H1 (cell line): Measurements from ENCODE around the gene ASS1. TPM values are rescaled to one million over a fixed set of nuclear protein-coding genes. Genes with fewer than 3 reads are reported as not detected.

Experiments
- CTCF ChIA-PET: fragments of 300-600 bp; sonication (Branson Sonifier 250); formaldehyde crosslinking; loops from one replicate; lab custom pipeline; 2021; ENCODE audit not compliant: partially characterized antibody; lab: Charles Lee
- POLR2A ChIA-PET: fragments of 300-600 bp; sonication (Branson Sonifier 250); formaldehyde crosslinking; loops from one replicate; lab custom pipeline; 2021; ENCODE audit warnings: inconsistent platforms; ENCODE audit not compliant: partially characterized antibody; lab: Charles Lee
- DNase-seq, 2 experiments: peaks; one replicate each; pipeline versions ENCODE4 v3.0.0 to v3.0.0-alpha.2; 2010 to 2022; ENCODE audit warnings: low spot score in 2 of 2, low read depth in 1 of 2, mixed read lengths in 1 of 2
- FAIRE-seq: peaks from 2 replicates; lab custom pipeline; 2011; peaks lifted over from hg19 to GRCh38; lab: Jason Lieb, UNC
- H2AFZ ChIP-seq: 2 replicates; pipeline ENCODE4 v1.8.1; 2012; ENCODE audit warnings: low read length, inconsistent platforms
- H2AK5ac ChIP-seq: 2 replicates; pipeline ENCODE4 v1.6.1; 2013; ENCODE audit warnings: low read depth, low read length
- H2BK120ac ChIP-seq: replicated peaks from 2 replicates; pipeline ENCODE3; 2013; ENCODE audit warnings: low read depth, low read length, inconsistent platforms
- H2BK12ac ChIP-seq: 2 replicates; pipeline ENCODE4 v1.6.1; 2013; ENCODE audit warnings: low read depth, low read length
- H2BK15ac ChIP-seq: 2 replicates; pipeline ENCODE4 v1.6.1; 2013; ENCODE audit warnings: low read length
- H2BK20ac ChIP-seq: 2 replicates; pipeline ENCODE4 v1.6.1; 2013; ENCODE audit warnings: low read length
- H2BK5ac ChIP-seq: 2 replicates; pipeline ENCODE4 v1.6.1; 2013; ENCODE audit warnings: low read depth, low read length
- H3K14ac ChIP-seq: 2 replicates; pipeline ENCODE4 v1.6.1; 2013; ENCODE audit warnings: inconsistent platforms; ENCODE audit not compliant: insufficient read length
- H3K18ac ChIP-seq: 2 replicates; pipeline ENCODE4 v1.6.1; 2013; ENCODE audit warnings: low read length; ENCODE audit errors: extremely low read depth
- H3K23ac ChIP-seq: 2 replicates; pipeline ENCODE4 v1.6.1; 2013; ENCODE audit warnings: inconsistent platforms; ENCODE audit not compliant: insufficient read length
- H3K23me2 ChIP-seq: 2 replicates; pipeline ENCODE4 v1.6.1; 2013; ENCODE audit warnings: low read depth, low read length
- H3K27ac ChIP-seq: 2 replicates; pipeline ENCODE4 v1.6.1; 2011; ENCODE audit warnings: low read depth, low read length, inconsistent platforms
- H3K27me3 ChIP-seq, 4 experiments: replicated peaks in 1 of 4; 1 replicate in 1 of 4; 2 replicates in 3 of 4; pipeline versions ENCODE4 v1.6.1 to v1.8.1; 2011 to 2013; ENCODE audit warnings: low read length in 3 of 4, mild to moderate bottlenecking in 3 of 4, inconsistent platforms in 2 of 4, mixed read lengths in 2 of 4, moderate library complexity in 1 of 4; ENCODE audit not compliant: control insufficient read depth in 3 of 4, insufficient read depth in 3 of 4; ENCODE audit errors: extremely low read depth in 1 of 4
- H3K36me3 ChIP-seq, 4 experiments: 2 replicates each; pipeline versions ENCODE4 v1.6.1 to v1.8.1; 2011 to 2013; ENCODE audit warnings: mild to moderate bottlenecking in 4 of 4, low read length in 3 of 4, moderate library complexity in 2 of 4, control low read depth in 1 of 4, inconsistent platforms in 1 of 4; ENCODE audit not compliant: insufficient read depth in 4 of 4, control insufficient read depth in 2 of 4
- H3K4ac ChIP-seq: replicated peaks from 2 replicates; pipeline ENCODE3; 2013; ENCODE audit warnings: low read length, low read depth, mixed read lengths, inconsistent platforms; ENCODE audit not compliant: insufficient read length
- H3K4me1 ChIP-seq, 4 experiments: replicated peaks in 1 of 4; 1 replicate in 1 of 4; 2 replicates in 3 of 4; pipeline versions ENCODE4 v1.6.1 to v1.8.1; 2011 to 2013; ENCODE audit warnings: low read length in 3 of 4, inconsistent platforms in 2 of 4, mixed read lengths in 1 of 4; ENCODE audit not compliant: insufficient read depth in 4 of 4, control insufficient read depth in 3 of 4
- H3K4me2 ChIP-seq, 2 experiments: 2 replicates each; pipeline versions ENCODE4 v1.6.1 to v1.8.1; 2011 to 2013; ENCODE audit warnings: low read depth in 2 of 2, low read length in 2 of 2, control low read depth in 1 of 2, inconsistent platforms in 1 of 2, mild to moderate bottlenecking in 1 of 2; ENCODE audit not compliant: insufficient read depth in 1 of 2
- H3K4me3 ChIP-seq, 4 experiments: fragments of 200-600, 300-600 bp in 1 of 4; sonication (generic), shearing (Covaris generic), sonication (Bioruptor Twin) in 1 of 4; 2 replicates each; pipeline versions ENCODE4 v1.5.1 to v1.8.1; 2011 to 2016; ENCODE audit warnings: low read length in 4 of 4, low read depth in 3 of 4, control low read depth in 2 of 4, inconsistent platforms in 2 of 4, mild to moderate bottlenecking in 2 of 4, mixed read lengths in 1 of 4, moderate library complexity in 1 of 4; ENCODE audit not compliant: insufficient read depth in 2 of 4; ENCODE audit errors: extremely low read depth in 1 of 4
- H3K56ac ChIP-seq: replicated peaks from 2 replicates; pipeline ENCODE3; 2013; ENCODE audit warnings: low read depth, mild to moderate bottlenecking, mixed read lengths, low read length, inconsistent platforms; ENCODE audit not compliant: insufficient read length
- H3K79me1 ChIP-seq: 2 replicates; pipeline ENCODE4 v1.6.1; 2013; ENCODE audit warnings: low read depth, low read length, control low read depth
- H3K79me2 ChIP-seq, 2 experiments: 2 replicates each; pipeline versions ENCODE4 v1.6.1 to v1.8.1; 2012 to 2013; ENCODE audit warnings: low read length in 2 of 2, mild to moderate bottlenecking in 2 of 2, inconsistent platforms in 1 of 2; ENCODE audit not compliant: insufficient read depth in 2 of 2, control insufficient read depth in 1 of 2
- H3K9ac ChIP-seq, 4 experiments: replicated peaks in 1 of 4; 1 replicate in 1 of 4; 2 replicates in 3 of 4; pipeline versions ENCODE4 v1.6.1 to v1.8.1; 2011 to 2013; ENCODE audit warnings: low read depth in 3 of 4, low read length in 3 of 4, control low read depth in 2 of 4, mild to moderate bottlenecking in 2 of 4, moderate library complexity in 2 of 4, inconsistent platforms in 1 of 4; ENCODE audit errors: extremely low read depth in 1 of 4
- H3K9me3 ChIP-seq, 2 experiments: 2 replicates each; pipeline versions ENCODE4 v1.6.1 to v1.8.1; 2012 to 2013; ENCODE audit warnings: mild to moderate bottlenecking in 2 of 2, moderate library complexity in 2 of 2, control low read depth in 1 of 2, inconsistent platforms in 1 of 2, low read depth in 1 of 2, low read length in 1 of 2, mixed read lengths in 1 of 2; ENCODE audit not compliant: insufficient read depth in 2 of 2
- H4K20me1 ChIP-seq, 2 experiments: replicated peaks in 1 of 2; 2 replicates each; pipeline versions ENCODE3 to v1.8.1; 2011 to 2013; ENCODE audit warnings: inconsistent platforms in 2 of 2, low read length in 2 of 2, mild to moderate bottlenecking in 1 of 2; ENCODE audit not compliant: insufficient read depth in 2 of 2, control insufficient read depth in 1 of 2
- H4K5ac ChIP-seq: 2 replicates; pipeline ENCODE4 v1.6.1; 2013; ENCODE audit warnings: low read length, low read depth, mixed read lengths, inconsistent platforms; ENCODE audit not compliant: insufficient read length
- H4K8ac ChIP-seq: 2 replicates; pipeline ENCODE4 v1.8.0; 2013; ENCODE audit warnings: mild to moderate bottlenecking, moderate library complexity, low read length, inconsistent platforms; ENCODE audit not compliant: insufficient read depth; ENCODE audit errors: extremely low read depth
- H4K91ac ChIP-seq: replicated peaks from 2 replicates; pipeline ENCODE3; 2013; ENCODE audit warnings: low read length, mixed read lengths, inconsistent platforms; ENCODE audit not compliant: insufficient read length
- WGBS, 2 experiments: shearing (Covaris generic) in 1 of 2; methylation state at CpG; one replicate each; pipeline versions ENCODE4 v1.1.6 to v1.1.7; 2013 to 2015; ENCODE audit warnings: low lambda C conversion rate in 2 of 2, mixed read lengths in 2 of 2, inconsistent platforms in 1 of 2, low coverage in 1 of 2, missing lambda C conversion rate in 1 of 2; ENCODE audit not compliant: insufficient replicate concordance in 2 of 2, insufficient coverage in 1 of 2, insufficient read length in 1 of 2; ENCODE audit errors: extremely low coverage in 1 of 2, missing lambda C conversion rate in 1 of 2; 5-methylcytosine and 5-hydroxymethylcytosine counted together
- polyA plus RNA-seq, 7 experiments: library from polyadenylated mRNA; depleted of rRNA in 3 of 7; stranded (reverse) in 5 of 7; unstranded in 2 of 7; fragments of >200 nt in 5 of 7; fragments of 200-250 nt in 2 of 7; gene quantifications; 1 replicate in 5 of 7; 2 replicates in 1 of 7; 4 replicates in 1 of 7; pipeline versions ENCODE4 v1.2.1 to v1.2.3, GENCODE V29; 2011 to 2013; ENCODE audit warnings: missing spikeins in 2 of 7, mixed read lengths in 2 of 7
- total RNA-seq: library from RNA; stranded (reverse); fragmentation: NEBNext Ultra II Directional; extraction: Animal tissue kit (Norgen Biotek cat#: 25700); gene quantifications from 2 replicates; pipeline ENCODE4 v1.2.1, GENCODE V29; 2021
- TF ChIP-seq, protein P1 (sequence below): IDR thresholded peaks from 2 replicates; pipeline ENCODE4 v1.6.1; 2011; ENCODE audit warnings: low read depth, mild to moderate bottlenecking, low read length; ENCODE audit not compliant: insufficient read depth

The ASS1 gene
- total and polyA plus RNA-seq, 2 of the 8 experiments (the other 6 are each of a cell fraction or from before 2014, with no cell fraction given): 108 to 296 TPM

DNA sequence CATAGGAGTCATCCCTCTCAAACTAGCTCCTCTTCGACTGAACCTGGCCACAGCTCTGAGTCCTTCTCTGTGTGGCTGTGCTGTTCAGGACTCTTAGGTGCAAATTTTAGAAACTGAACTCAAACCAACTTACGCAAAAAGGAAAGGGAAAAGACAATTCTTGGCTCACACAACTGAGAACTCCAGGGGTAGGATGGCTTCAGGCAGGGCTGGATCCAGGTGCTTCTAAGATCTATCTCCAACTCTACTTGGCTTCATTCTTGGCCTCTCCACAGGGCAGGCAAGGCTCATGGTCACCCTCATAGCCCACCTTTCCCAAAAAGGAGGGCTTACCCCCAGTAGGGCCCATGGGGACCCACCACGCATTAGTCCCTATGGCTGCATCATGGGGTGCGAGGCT, 8.1 kb downstream of the ASS1 start:
- H3K23me2 ChIP-seq: peaks cover 8% of the 10 kb centered on the region; the same call in 1 of the 2 replicates
- no peak overlapping the region for H4K91ac ChIP-seq
- ChIA-PET POLR2A (interaction anchor here (0.9 to 1.6 kb wide), 3 partner anchors 13 to 238 kb away, joined by 3 to 5 read pairs (median 3); no protein-coding TSS in a partner anchor), CTCF (interaction anchor here (0.7 to 1.7 kb wide), 5 partner anchors 19 to 231 kb away, joined by 3 to 6 read pairs (median 4); no protein-coding TSS in a partner anchor)
- no peak overlapping the region for H2AFZ ChIP-seq
- H2BK12ac ChIP-seq: no peak overlapping the region
- H2BK15ac ChIP-seq: no peak overlapping the region
- TF ChIP-seq, protein P1, sequence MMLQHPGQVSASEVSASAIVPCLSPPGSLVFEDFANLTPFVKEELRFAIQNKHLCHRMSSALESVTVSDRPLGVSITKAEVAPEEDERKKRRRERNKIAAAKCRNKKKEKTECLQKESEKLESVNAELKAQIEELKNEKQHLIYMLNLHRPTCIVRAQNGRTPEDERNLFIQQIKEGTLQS: no peak
- peaks cover 0 to 27% (median 18%) of the 10 kb centered on the region in 4 experiments; a peak in 6 of 7 replicates for H3K4me1 ChIP-seq
- H3K79me1 ChIP-seq: peaks cover 4% of the 10 kb centered on the region
- peaks cover 0 to 13% (median 0%) of the 10 kb centered on the region in 4 experiments; a peak in 5 of 8 replicates for H3K36me3 ChIP-seq
- H3K4me3 ChIP-seq: no peak overlapping the region
- H4K5ac ChIP-seq: no peak overlapping the region
- H2BK20ac ChIP-seq: no peak overlapping the region
- H3K4ac ChIP-seq: no peak overlapping the region
- WGBS, 2 experiments: 92% methylated on average over 4 of the region's 4 CpGs; no CpG with 5 or more reads in 1 of the 2 experiments
- H3K79me2 ChIP-seq: peaks cover 0 to 24% of the 10 kb centered on the region in 2 experiments; a peak in 1 of 4 replicates
- H3K4me2 ChIP-seq: no peak overlapping the region
- no peak overlapping the region for H3K9ac ChIP-seq
- no peak overlapping the region for H3K18ac ChIP-seq
- no peak overlapping the region for H4K8ac ChIP-seq
- H2BK120ac ChIP-seq: no peak overlapping the region
- H3K14ac ChIP-seq: no peak overlapping the region
- no peaks in the 10 kb centered on the region for H3K27me3 ChIP-seq
- DNase-seq (no peak), FAIRE-seq (no peak)
- no peaks in the 10 kb centered on the region for H3K9me3 ChIP-seq
- no peak overlapping the region for H3K23ac ChIP-seq
- H4K20me1 ChIP-seq: peaks cover 2 to 26% of the 10 kb centered on the region in 2 experiments
- H3K56ac ChIP-seq: no peak overlapping the region
- H2BK5ac ChIP-seq: no peak overlapping the region
- H3K27ac ChIP-seq: no peak overlapping the region
- H2AK5ac ChIP-seq: no peak overlapping the region
